Measurements from ENCODE around the gene SH3D19.

SH3D19 gene

GRCh38 chr4:151150821-151151580 lies 174.4 kb downstream of the SH3D19 start:
- TF ChIP-seq EP300 (IDR thresholded peaks at IDR 0.05; ENCODE audit: borderline replicate concordance) = no peak
- TF ChIP-seq TCF12 (IDR thresholded peaks at IDR 0.05; ENCODE audit: low read depth) = no peak
- no peak for TF ChIP-seq RAD21 (IDR thresholded peaks at IDR 0.05; ENCODE audit: low read depth)
- no peak for TF ChIP-seq CREB1 (IDR thresholded peaks at IDR 0.05; ENCODE audit: low read depth)
- TF ChIP-seq CEBPB (IDR thresholded peaks at IDR 0.05) = no peak
- TF ChIP-seq, protein P1, sequence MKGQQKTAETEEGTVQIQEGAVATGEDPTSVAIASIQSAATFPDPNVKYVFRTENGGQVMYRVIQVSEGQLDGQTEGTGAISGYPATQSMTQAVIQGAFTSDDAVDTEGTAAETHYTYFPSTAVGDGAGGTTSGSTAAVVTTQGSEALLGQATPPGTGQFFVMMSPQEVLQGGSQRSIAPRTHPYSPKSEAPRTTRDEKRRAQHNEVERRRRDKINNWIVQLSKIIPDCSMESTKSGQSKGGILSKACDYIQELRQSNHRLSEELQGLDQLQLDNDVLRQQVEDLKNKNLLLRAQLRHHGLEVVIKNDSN (IDR thresholded peaks at IDR 0.05) = no peak

DNA sequence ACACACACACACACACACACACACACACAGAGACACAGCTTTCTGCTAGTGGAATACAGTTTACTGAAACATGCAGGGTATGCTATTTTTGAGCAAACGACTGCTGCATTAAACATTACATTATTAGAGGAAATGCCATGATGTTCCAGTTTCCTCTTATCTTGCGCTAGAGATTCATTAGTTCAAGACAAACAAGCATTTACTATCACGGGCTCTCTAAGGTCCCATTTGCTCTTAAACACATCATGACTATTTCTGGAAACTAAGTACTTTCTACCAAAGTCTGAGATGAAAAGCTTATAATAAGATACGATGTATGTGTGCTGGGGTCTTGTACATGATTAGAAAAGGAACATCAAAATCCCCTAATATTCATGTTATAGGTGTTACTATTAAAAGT lies 177.1 kb downstream of the SH3D19 start:
- TF ChIP-seq TCF12 (IDR thresholded peaks at IDR 0.05; ENCODE audit: low read depth) (no peak), CEBPB (IDR thresholded peaks at IDR 0.05) (no peak), NFIC (IDR thresholded peaks at IDR 0.05) (no peak), TEAD4 (IDR thresholded peaks at IDR 0.05) (no peak), YY1 (IDR thresholded peaks at IDR 0.05; ENCODE audit: low read depth) (no peak), REST (IDR thresholded peaks at IDR 0.05; ENCODE audit: low read depth) (no peak), MAX (IDR thresholded peaks at IDR 0.05) (no peak), EGR1 (IDR thresholded peaks at IDR 0.05) (no peak), FOXM1 (IDR thresholded peaks at IDR 0.05; ENCODE audit: borderline replicate concordance, low read depth) (no peak), EP300 (IDR thresholded peaks at IDR 0.05; ENCODE audit: borderline replicate concordance) (no peak), CREB1 (IDR thresholded peaks at IDR 0.05; ENCODE audit: low read depth) (no peak), RAD21 (IDR thresholded peaks at IDR 0.05; ENCODE audit: low read depth) (no peak), ZBTB7A (IDR thresholded peaks at IDR 0.05; ENCODE audit: low read depth) (no peak), TAF1 (IDR thresholded peaks at IDR 0.05; ENCODE audit: low read depth) (no peak)
- TF ChIP-seq, protein P1 (IDR thresholded peaks at IDR 0.05) = no peak

DNA sequence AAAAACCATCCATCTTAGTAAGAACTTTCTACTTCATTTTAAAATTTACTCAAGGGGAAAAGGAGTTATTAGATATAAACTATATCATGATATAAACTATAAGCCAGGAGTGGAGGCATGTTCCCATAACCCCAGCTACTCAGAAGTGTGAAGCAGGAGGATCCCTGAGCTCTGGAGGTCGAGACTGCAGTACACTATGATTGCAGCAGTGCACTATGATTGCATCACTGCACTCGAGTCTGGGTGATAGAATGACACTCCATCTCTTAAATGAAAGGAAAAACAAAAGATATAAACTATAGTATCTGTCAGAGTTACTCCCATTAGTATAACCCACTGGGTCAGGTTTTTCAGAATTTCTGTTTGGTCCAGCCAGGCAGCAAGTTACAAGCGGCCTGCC lies 178.4 kb downstream of the SH3D19 start:
- TF ChIP-seq YY1 (IDR thresholded peaks at IDR 0.05; ENCODE audit: low read depth) (no peak), FOXM1 (IDR thresholded peaks at IDR 0.05; ENCODE audit: borderline replicate concordance, low read depth) (no peak), TAF1 (IDR thresholded peaks at IDR 0.05; ENCODE audit: low read depth) (no peak), RAD21 (IDR thresholded peaks at IDR 0.05; ENCODE audit: low read depth) (no peak), REST (IDR thresholded peaks at IDR 0.05; ENCODE audit: low read depth) (no peak), EGR1 (IDR thresholded peaks at IDR 0.05) (no peak), EP300 (IDR thresholded peaks at IDR 0.05; ENCODE audit: borderline replicate concordance) (no peak), NFIC (IDR thresholded peaks at IDR 0.05) (no peak), ZBTB7A (IDR thresholded peaks at IDR 0.05; ENCODE audit: low read depth) (no peak)

DNA sequence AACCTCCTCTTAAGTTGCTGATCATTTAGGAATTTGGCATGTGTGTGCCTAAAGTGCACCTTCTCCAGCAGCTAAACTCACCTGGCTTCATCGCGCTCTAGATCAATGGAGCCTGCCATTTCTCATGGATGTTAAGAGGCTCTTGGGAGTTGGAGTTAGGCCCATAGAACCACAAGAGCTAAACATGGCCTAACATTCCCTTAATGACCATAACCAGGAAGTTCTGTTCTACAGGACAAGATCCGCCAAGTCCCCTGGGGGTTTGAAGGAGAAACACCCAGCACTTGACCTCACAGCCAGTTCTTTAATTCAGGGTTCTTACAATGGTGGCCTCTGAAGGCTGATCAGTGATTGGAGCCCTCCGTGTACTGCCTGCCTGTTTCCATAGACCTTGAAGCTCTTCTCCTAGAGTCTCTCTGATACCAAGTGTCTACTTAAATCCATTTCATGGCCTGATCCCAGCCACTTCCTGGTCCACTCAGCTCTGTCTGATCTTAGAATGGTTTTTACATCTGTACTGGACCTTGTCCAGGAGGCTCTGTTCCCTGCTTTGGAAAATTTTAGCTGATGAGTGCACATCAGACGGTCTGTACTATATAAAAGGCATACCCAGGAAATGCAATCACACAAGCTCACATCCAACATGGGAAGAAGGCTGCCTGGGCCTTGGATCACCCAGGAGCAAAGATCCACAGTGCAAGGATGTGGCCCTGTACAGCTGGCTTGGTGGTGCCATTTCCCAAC lies 180.9 kb downstream of the SH3D19 start:
- no peak for TF ChIP-seq TAF1 (IDR thresholded peaks at IDR 0.05; ENCODE audit: low read depth)

DNA sequence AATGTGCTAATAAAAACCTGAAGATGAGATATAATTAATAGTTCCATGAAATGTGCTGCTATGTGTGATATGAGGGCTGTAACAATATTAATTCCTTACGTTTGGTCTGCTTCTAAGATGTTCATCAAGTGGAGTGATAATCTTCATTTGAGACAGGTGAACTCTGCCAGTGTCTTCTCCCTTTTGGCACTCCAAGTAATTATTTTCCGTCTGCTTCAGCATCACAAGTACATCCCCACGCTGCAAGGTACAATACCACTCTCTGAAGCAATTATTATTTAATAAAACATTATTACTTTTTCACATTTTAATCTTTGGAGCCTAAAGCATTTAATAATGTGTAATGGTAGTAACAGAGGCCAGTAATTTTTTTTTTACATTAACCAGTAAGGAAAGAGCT lies 181.6 kb downstream of the SH3D19 start:
- no peak for TF ChIP-seq NFIC (IDR thresholded peaks at IDR 0.05)
- TF ChIP-seq, protein P1 (IDR thresholded peaks at IDR 0.05) = no peak
- TF ChIP-seq EGR1 (IDR thresholded peaks at IDR 0.05) = no peak
- no peak for TF ChIP-seq MAX (IDR thresholded peaks at IDR 0.05)
- no peak for TF ChIP-seq YY1 (IDR thresholded peaks at IDR 0.05; ENCODE audit: low read depth)
- TF ChIP-seq CEBPB (IDR thresholded peaks at IDR 0.05) = no peak
- no peak for TF ChIP-seq FOXM1 (IDR thresholded peaks at IDR 0.05; ENCODE audit: borderline replicate concordance, low read depth)
- TF ChIP-seq EP300 (IDR thresholded peaks at IDR 0.05; ENCODE audit: borderline replicate concordance) = no peak
- TF ChIP-seq TEAD4 (IDR thresholded peaks at IDR 0.05) = no peak
- TF ChIP-seq ZBTB7A (IDR thresholded peaks at IDR 0.05; ENCODE audit: low read depth) = no peak
- TF ChIP-seq RAD21 (IDR thresholded peaks at IDR 0.05; ENCODE audit: low read depth) = no peak
- no peak for TF ChIP-seq CREB1 (IDR thresholded peaks at IDR 0.05; ENCODE audit: low read depth)
- no peak for TF ChIP-seq REST (IDR thresholded peaks at IDR 0.05; ENCODE audit: low read depth)
- no peak for TF ChIP-seq TAF1 (IDR thresholded peaks at IDR 0.05; ENCODE audit: low read depth)
- no peak for TF ChIP-seq TCF12 (IDR thresholded peaks at IDR 0.05; ENCODE audit: low read depth)

Data from Ishikawa (cell line).